ENCODE measurements around the gene GARIN5B. TPM values are rescaled to one million over a fixed set of nuclear protein-coding genes. Genes with fewer than 3 reads are reported as not detected.

Gene GARIN5B
- total and polyA plus RNA-seq, 2 of the 13 experiments (the other 11 are each of a cell fraction or from before 2014, with no cell fraction given), result not detected

GRCh38 chr19:55316646-55317045 is 46.4 kb downstream of the GARIN5B start (continued):
- no peak for TF ChIP-seq SP2 (CRISPR knock-in tag; IDR thresholded peaks at IDR 0.05)

GRCh38 chr19:55315956-55316525 is 47.0 kb downstream of the GARIN5B start:
- no peaks in the 10 kb centered on the region for H3K9me3 ChIP-seq (ENCODE audit: low read length)
- intact Hi-C loops (cut with micrococcal nuclease; ENCODE audit: unreplicated experiment) (no loop called here), in situ Hi-C loops (cut with HindIII; ENCODE audit: extremely low pct_ligation_motif_present, low pct_unique_long_range_greater_than_20kb) (no loop called here)
- H3K79me2 ChIP-seq (ENCODE audit: insufficient read depth, low read length), result no peaks in the 10 kb centered on the region
- H3K4me3 ChIP-seq (replicated peaks in 1 of 3; ENCODE audit: insufficient read depth in 1 of 3, low read depth in 2 of 3, low read length in 3 of 3), result no peak overlapping the region
- H3K9ac ChIP-seq (ENCODE audit: insufficient read depth, low read depth, low read length), result no peak overlapping the region
- ATAC-seq (no peak), FAIRE-seq (no peak), DNase-seq (ENCODE audit: low spot score) (no peak)
- H2AFZ ChIP-seq (ENCODE audit: low read length), result no peak overlapping the region
- H3K27me3 ChIP-seq (ENCODE audit: control insufficient read depth in 1 of 2, insufficient read depth in 2 of 2, low read length in 2 of 2), result no peaks in the 10 kb centered on the region
- no peaks in the 10 kb centered on the region for H3K36me3 ChIP-seq (replicated peaks in 1 of 2; ENCODE audit: control insufficient read depth in 1 of 2, insufficient read depth in 2 of 2, low read length in 2 of 2)
- POLR2A ChIA-PET, result interaction anchor here (1.6 kb wide), 1 partner anchor 91 kb away, joined by 3 read pairs; the partner anchor contains the start of gene UBE2S
- WGBS (ENCODE audit: low lambda C conversion rate), result 88% methylated on average over 13 of the region's 13 CpGs
- TF ChIP-seq ATAD3A (CRISPR knock-in tag; IDR thresholded peaks at IDR 0.05), result no peak
- TF ChIP-seq ZNF841 (CRISPR knock-in tag; IDR thresholded peaks at IDR 0.05; ENCODE audit: borderline replicate concordance), result no peak
- TF ChIP-seq HOXA9 (CRISPR knock-in tag; IDR thresholded peaks at IDR 0.05; ENCODE audit: borderline replicate concordance), result no peak
- TF ChIP-seq NBN (conservative IDR thresholded peaks at IDR 0.05), result no peak
- TF ChIP-seq ADNP (CRISPR knock-in tag; IDR thresholded peaks at IDR 0.05), result no peak
- no peak for TF ChIP-seq HOXA7 (CRISPR knock-in tag; IDR thresholded peaks at IDR 0.05)
- TF ChIP-seq SNAPC2 (CRISPR knock-in tag; IDR thresholded peaks at IDR 0.05), result no peak
- TF ChIP-seq HMGA1 (CRISPR knock-in tag; conservative IDR thresholded peaks at IDR 0.05), result no peak
- no peak for TF ChIP-seq ONECUT2 (CRISPR knock-in tag; IDR thresholded peaks at IDR 0.05)
- no peak for TF ChIP-seq IRF2 (CRISPR knock-in tag; IDR thresholded peaks at IDR 0.05)
- TF ChIP-seq MED13 (CRISPR knock-in tag; IDR thresholded peaks at IDR 0.05), result no peak
- CTCF ChIA-PET (ENCODE audit: low intra/inter-chr PET ratio, low total read pairs), result no interaction called here
- H4K20me1 ChIP-seq (ENCODE audit: insufficient read depth, low read length), result no peaks in the 10 kb centered on the region
- H3K27ac ChIP-seq (ENCODE audit: extremely low read length, insufficient read depth, low read length), result no peak overlapping the region
- peaks cover 9% of the 10 kb centered on the region for H3K4me1 ChIP-seq (ENCODE audit: insufficient read depth, low read length)
- BruUV-seq (replicated peaks), result no TSS peak
- no peak overlapping the region for H3K4me2 ChIP-seq (ENCODE audit: low read depth, low read length)
